ENCODE results near the gene FOXK1. TPM values are rescaled to one million over a fixed set of nuclear protein-coding genes. Genes with fewer than 3 reads are reported as not detected.

Gene FOXK1
- total RNA-seq, 2 experiments from 2014 or later = 35.0 to 35.4 TPM

- Mint-ChIP-seq H3K4me3 (peak overlapping the region; percentile 80), H3K27me3 (ENCODE audit: low read depth) (no peaks in the 10 kb centered on the region), H3K9me3 (no peaks in the 10 kb centered on the region), H3K36me3 (ENCODE audit: low read depth) (peaks cover 36% of the 10 kb centered on the region), H3K4me1 (ENCODE audit: low read depth) (peaks cover 69% of the 10 kb centered on the region), H3K27ac (peak overlapping the region; percentile 95)
- intact Hi-C loops (cut with micrococcal nuclease) = loop anchor here (2.0 to 10.0 kb wide), 2 partner anchors 33 to 949 kb away; no protein-coding TSS in a partner anchor
- CTCF ChIA-PET = interaction anchor here (1.0 to 2.8 kb wide), 3 partner anchors 12 to 114 kb away, joined by 3 to 8 read pairs (median 3); no protein-coding TSS in a partner anchor
- no peak for DNase-seq
Observed at GRCh38 chr7:4745265-4745919, 63.3 kb downstream of the FOXK1 start.

- Mint-ChIP-seq H3K9me3 (no peaks in the 10 kb centered on the region), H3K27ac (peak overlapping the region; percentile 95), H3K4me3 (peak overlapping the region; percentile 80), H3K4me1 (ENCODE audit: low read depth) (peaks cover 66% of the 10 kb centered on the region), H3K27me3 (ENCODE audit: low read depth) (no peaks in the 10 kb centered on the region), H3K36me3 (ENCODE audit: low read depth) (peaks cover 33% of the 10 kb centered on the region)
- DNase-seq = peak; percentile 72
- intact Hi-C loops (cut with micrococcal nuclease) = loop anchor here (1.0 to 10.0 kb wide), 3 partner anchors 33 to 949 kb away; no protein-coding TSS in a partner anchor
- CTCF ChIA-PET = interaction anchor here (0.7 to 1.0 kb wide), 3 partner anchors 21 to 505 kb away, joined by 3 read pairs; no protein-coding TSS in a partner anchor
Observed at GRCh38 chr7:4745971-4746919, 64.2 kb downstream of the FOXK1 start.

GRCh38 chr7:4747013-4747412 lies 64.9 kb downstream of the FOXK1 start:
- H3K9me3 Mint-ChIP-seq = no peaks in the 10 kb centered on the region
- H3K4me1 Mint-ChIP-seq (ENCODE audit: low read depth) = peaks cover 62% of the 10 kb centered on the region
- no peak for DNase-seq
- peaks cover 29% of the 10 kb centered on the region for H3K36me3 Mint-ChIP-seq (ENCODE audit: low read depth)
- CTCF ChIA-PET = interaction anchor here (0.7 to 1.2 kb wide), 3 partner anchors 22 to 505 kb away, joined by 3 read pairs; no protein-coding TSS in a partner anchor
- H3K27ac Mint-ChIP-seq = peak overlapping the region; percentile 95
- H3K4me3 Mint-ChIP-seq = no peak overlapping the region
- no peaks in the 10 kb centered on the region for H3K27me3 Mint-ChIP-seq (ENCODE audit: low read depth)
- intact Hi-C loops (cut with micrococcal nuclease) = loop anchor here (10.0 kb wide), 1 partner anchor 948 kb away; no protein-coding TSS in a partner anchor

- Mint-ChIP-seq H3K9me3 (no peaks in the 10 kb centered on the region), H3K4me3 (peak overlapping the region; percentile 2), H3K4me1 (ENCODE audit: low read depth) (peaks cover 65% of the 10 kb centered on the region), H3K27me3 (ENCODE audit: low read depth) (no peaks in the 10 kb centered on the region), H3K36me3 (ENCODE audit: low read depth) (peaks cover 23% of the 10 kb centered on the region), H3K27ac (peak overlapping the region; percentile 95)
- intact Hi-C loops (cut with micrococcal nuclease) = loop anchor here (10.0 kb wide), 1 partner anchor 947 kb away; no protein-coding TSS in a partner anchor
- DNase-seq = no peak
- CTCF ChIA-PET = interaction anchor here (0.6 to 1.2 kb wide), 3 partner anchors 73 to 107 kb away, joined by 3 to 4 read pairs (median 4); no protein-coding TSS in a partner anchor
Observed at GRCh38 chr7:4747746-4748145, 65.7 kb downstream of the FOXK1 start.

- Mint-ChIP-seq H3K9me3 (no peaks in the 10 kb centered on the region), H3K27ac (peak overlapping the region; percentile 95)
- DNase-seq = peak; percentile 57
Observed at GRCh38 chr7:4748231-4748681, 66.2 kb downstream of the FOXK1 start.

GRCh38 chr7:4749363-4749762 lies 67.3 kb downstream of the FOXK1 start:
- CTCF ChIA-PET = no interaction called here
- Mint-ChIP-seq H3K4me1 (ENCODE audit: low read depth) (peaks cover 63% of the 10 kb centered on the region), H3K27ac (peak overlapping the region; percentile 95), H3K36me3 (ENCODE audit: low read depth) (peaks cover 20% of the 10 kb centered on the region), H3K9me3 (no peaks in the 10 kb centered on the region), H3K27me3 (ENCODE audit: low read depth) (no peaks in the 10 kb centered on the region), H3K4me3 (no peak overlapping the region)
- intact Hi-C loops (cut with micrococcal nuclease) = loop anchor here (10.0 kb wide), 1 partner anchor 945 kb away; no protein-coding TSS in a partner anchor
- DNase-seq = no peak

More at GRCh38 chr7:4748231-4748681, 66.2 kb downstream of the FOXK1 start:
- peaks cover 66% of the 10 kb centered on the region for H3K4me1 Mint-ChIP-seq (ENCODE audit: low read depth)
- peak overlapping the region; percentile 2 for H3K4me3 Mint-ChIP-seq
- CTCF ChIA-PET = interaction anchor here (0.9 to 1.2 kb wide), 2 partner anchors 82 to 107 kb away, joined by 3 to 4 read pairs; no protein-coding TSS in a partner anchor
- intact Hi-C loops (cut with micrococcal nuclease) = loop anchor here (10.0 kb wide), 1 partner anchor 947 kb away; no protein-coding TSS in a partner anchor
- no peaks in the 10 kb centered on the region for H3K27me3 Mint-ChIP-seq (ENCODE audit: low read depth)
- peaks cover 18% of the 10 kb centered on the region for H3K36me3 Mint-ChIP-seq (ENCODE audit: low read depth)

GRCh38 chr7:4749798-4750197 lies 67.7 kb downstream of the FOXK1 start:
- no peak for DNase-seq
- CTCF ChIA-PET = no interaction called here
- Mint-ChIP-seq H3K36me3 (ENCODE audit: low read depth) (peaks cover 20% of the 10 kb centered on the region), H3K4me3 (no peak overlapping the region), H3K9me3 (no peaks in the 10 kb centered on the region), H3K27me3 (ENCODE audit: low read depth) (no peaks in the 10 kb centered on the region), H3K27ac (no peak overlapping the region), H3K4me1 (ENCODE audit: low read depth) (peaks cover 60% of the 10 kb centered on the region)
- intact Hi-C loops (cut with micrococcal nuclease) = loop anchor here (10.0 kb wide), 1 partner anchor 945 kb away; no protein-coding TSS in a partner anchor

GRCh38 chr7:4751398-4751947 lies 69.4 kb downstream of the FOXK1 start:
- no peaks in the 10 kb centered on the region for H3K9me3 Mint-ChIP-seq
- peaks cover 15% of the 10 kb centered on the region for H3K36me3 Mint-ChIP-seq (ENCODE audit: low read depth)
- no peak for DNase-seq
- no peak overlapping the region for H3K27ac Mint-ChIP-seq
- no peak overlapping the region for H3K4me3 Mint-ChIP-seq
- CTCF ChIA-PET = interaction anchor here (0.6 to 3.8 kb wide), 2 partner anchors 65 to 139 kb away, joined by 3 to 18 read pairs; no protein-coding TSS in a partner anchor
- no peaks in the 10 kb centered on the region for H3K27me3 Mint-ChIP-seq (ENCODE audit: low read depth)
- peaks cover 44% of the 10 kb centered on the region for H3K4me1 Mint-ChIP-seq (ENCODE audit: low read depth)
- intact Hi-C loops (cut with micrococcal nuclease) = no loop called here

- DNase-seq = peak; percentile 93
- no peak overlapping the region for H3K4me3 Mint-ChIP-seq
- peaks cover 21% of the 10 kb centered on the region for H3K4me1 Mint-ChIP-seq (ENCODE audit: low read depth)
- CTCF ChIA-PET = interaction anchor here (0.5 to 3.8 kb wide), 11 partner anchors 10 to 1900 kb away, joined by 3 to 18 read pairs (median 4); partner anchors contain the start of gene AP5Z1
- no peaks in the 10 kb centered on the region for H3K9me3 Mint-ChIP-seq
- peaks cover 5% of the 10 kb centered on the region for H3K36me3 Mint-ChIP-seq (ENCODE audit: low read depth)
- no peak overlapping the region for H3K27ac Mint-ChIP-seq
- intact Hi-C loops (cut with micrococcal nuclease) = loop anchor here (1.0 kb wide), 3 partner anchors 70 to 143 kb away; no protein-coding TSS in a partner anchor
- no peaks in the 10 kb centered on the region for H3K27me3 Mint-ChIP-seq (ENCODE audit: low read depth)
Observed at GRCh38 chr7:4753598-4754432, 71.7 kb downstream of the FOXK1 start.

GRCh38 chr7:4754433-4755010 lies 72.4 kb downstream of the FOXK1 start:
- DNase-seq = no peak
- CTCF ChIA-PET = interaction anchor here (0.5 to 3.8 kb wide), 10 partner anchors 10 to 731 kb away, joined by 3 to 18 read pairs (median 4); partner anchors contain the start of gene AP5Z1
- no peaks in the 10 kb centered on the region for H3K9me3 Mint-ChIP-seq
- H3K27ac Mint-ChIP-seq = no peak overlapping the region
- H3K4me3 Mint-ChIP-seq = no peak overlapping the region
- peaks cover 17% of the 10 kb centered on the region for H3K4me1 Mint-ChIP-seq (ENCODE audit: low read depth)
- peaks cover 2% of the 10 kb centered on the region for H3K36me3 Mint-ChIP-seq (ENCODE audit: low read depth)
- H3K27me3 Mint-ChIP-seq (ENCODE audit: low read depth) = no peaks in the 10 kb centered on the region
- intact Hi-C loops (cut with micrococcal nuclease) = loop anchor here (1.0 kb wide), 3 partner anchors 70 to 143 kb away; no protein-coding TSS in a partner anchor

All from activated naive CD4-positive, alpha-beta T cell treated with anti-CD3 and anti-CD28 coated beads for 36 hours (primary cell).